ENCODE data around the gene CTIF.

The CTIF gene

DNA sequence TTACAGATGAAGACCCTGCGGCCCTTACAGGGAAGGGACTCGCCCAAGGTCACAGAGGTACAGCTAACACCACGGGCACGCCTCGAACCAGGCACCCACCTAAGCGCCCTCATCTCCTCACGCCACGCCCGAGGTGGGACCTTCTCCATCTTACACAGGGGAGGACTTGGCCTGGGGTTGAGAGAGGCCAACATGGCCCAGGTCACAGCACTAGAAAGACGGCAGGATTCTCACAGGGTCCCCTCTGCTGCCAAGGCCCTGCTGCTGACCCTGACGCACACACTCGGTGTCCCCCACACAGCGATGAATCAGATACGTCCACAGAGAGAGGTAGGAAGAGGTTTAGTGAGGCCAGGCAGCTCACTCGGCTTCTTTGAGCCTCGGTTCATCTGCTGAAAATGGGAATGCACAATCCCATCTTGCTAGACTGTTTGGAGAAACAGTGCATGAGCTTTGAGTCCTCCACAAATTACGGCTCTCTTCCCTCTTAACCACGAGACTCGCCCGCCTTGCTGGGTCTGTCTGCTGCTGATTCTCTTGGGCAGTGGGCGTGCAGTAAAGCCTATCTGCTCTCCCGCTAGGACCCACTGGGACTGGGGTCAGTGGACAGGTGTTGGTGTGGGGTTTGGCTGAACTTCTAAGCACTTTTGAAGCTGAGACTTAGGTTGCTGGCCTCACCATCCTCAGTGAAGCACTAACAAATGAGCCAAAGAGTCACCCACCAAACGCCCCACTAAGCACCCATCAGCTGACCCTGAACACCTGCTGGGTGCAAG lies 332.7 kb downstream of the CTIF start:
- WGBS (ENCODE audit: insufficient coverage), result 95% methylated on average over 20 of the region's 23 CpGs
- no peak overlapping the region for H3K27ac ChIP-seq (ENCODE audit: insufficient read depth in 1 of 2, low read depth in 1 of 2, low read length in 2 of 2, poor library complexity in 1 of 2, severe bottlenecking in 2 of 2)
- CTCF ChIA-PET, result no interaction called here
- peaks cover 2 to 14% (median 4%) of the 10 kb centered on the region in 4 experiments for H3K4me1 ChIP-seq (ENCODE audit: control extremely low read depth in 1 of 4, control insufficient read depth in 4 of 4, insufficient read depth in 4 of 4, low read length in 3 of 4)
- no peaks in the 10 kb centered on the region for H3K27me3 ChIP-seq (replicated peaks in 2 of 5; ENCODE audit: control insufficient read depth in 4 of 5, insufficient read depth in 5 of 5, low read length in 4 of 5)
- no peak for DNase-seq
- no peaks in the 10 kb centered on the region for H3K36me3 ChIP-seq (ENCODE audit: control insufficient read depth in 4 of 4, insufficient read depth in 4 of 4, low read length in 3 of 4)
- POLR2A ChIA-PET, result no interaction called here
- H3K4me3 ChIP-seq (ENCODE audit: control insufficient read depth in 1 of 7, extremely low read depth in 1 of 7, insufficient read depth in 4 of 7, low read depth in 2 of 7, low read length in 6 of 7), result no peak overlapping the region
- no peaks in the 10 kb centered on the region for H3K9me3 ChIP-seq (ENCODE audit: control extremely low read depth in 1 of 5, control insufficient read depth in 4 of 5, insufficient read depth in 2 of 5, low read depth in 1 of 5, low read length in 4 of 5)

DNA sequence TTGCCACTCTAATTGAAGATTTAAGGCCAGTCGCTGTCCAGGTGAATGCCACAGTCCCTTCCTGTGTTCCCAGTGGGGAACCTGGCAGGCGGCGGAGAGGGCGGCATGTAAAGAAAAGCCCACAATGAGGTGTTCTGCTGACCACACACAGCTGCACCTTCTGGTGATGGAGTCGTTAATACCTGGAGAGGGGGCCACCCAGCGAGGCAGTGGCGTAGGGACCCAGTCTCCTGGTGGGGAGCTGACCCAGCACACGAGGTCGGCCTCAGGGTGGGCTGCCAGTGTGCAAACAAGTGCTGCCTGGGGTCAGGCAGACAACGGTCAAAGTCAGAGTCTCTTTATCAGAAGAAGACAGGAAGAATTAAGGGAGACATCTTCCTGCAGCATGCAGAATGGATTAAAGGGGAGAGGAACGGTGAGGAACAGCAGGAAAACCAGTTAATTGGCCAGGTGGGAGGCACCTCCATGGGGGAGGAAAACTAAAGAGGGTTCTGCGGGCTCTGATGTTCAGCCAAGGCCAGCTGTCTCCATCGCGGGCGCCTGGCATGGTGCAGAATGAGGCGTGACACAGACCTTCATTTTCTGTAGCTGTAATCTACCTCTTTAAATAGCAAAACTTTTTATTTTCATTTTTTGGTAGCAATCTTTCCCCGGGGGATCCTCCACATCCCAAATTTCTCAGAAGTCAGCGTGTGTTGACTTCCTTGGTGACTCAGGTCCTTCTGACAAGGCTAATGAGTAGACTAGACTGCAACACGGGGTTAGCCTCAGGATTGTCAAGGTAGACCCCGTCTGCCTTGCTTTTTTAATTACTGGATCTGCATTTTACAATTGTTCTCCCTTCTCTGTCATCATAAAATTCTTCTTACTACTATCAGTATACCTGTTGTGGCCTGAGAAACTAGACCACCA lies 333.7 kb downstream of the CTIF start:
- Histone ChIP-seq H3K27me3 (replicated peaks in 2 of 5; ENCODE audit: control insufficient read depth in 4 of 5, insufficient read depth in 5 of 5, low read length in 4 of 5) (no peaks in the 10 kb centered on the region), H3K27ac (ENCODE audit: insufficient read depth in 1 of 2, low read depth in 1 of 2, low read length in 2 of 2, poor library complexity in 1 of 2, severe bottlenecking in 2 of 2) (no peak overlapping the region), H3K36me3 (ENCODE audit: control insufficient read depth in 4 of 4, insufficient read depth in 4 of 4, low read length in 3 of 4) (no peaks in the 10 kb centered on the region), H3K4me1 (ENCODE audit: control extremely low read depth in 1 of 4, control insufficient read depth in 4 of 4, insufficient read depth in 4 of 4, low read length in 3 of 4) (peaks cover 2 to 14% (median 4%) of the 10 kb centered on the region in 4 experiments), H3K9me3 (ENCODE audit: control extremely low read depth in 1 of 5, control insufficient read depth in 4 of 5, insufficient read depth in 2 of 5, low read depth in 1 of 5, low read length in 4 of 5) (no peaks in the 10 kb centered on the region), H3K4me3 (ENCODE audit: control insufficient read depth in 1 of 7, extremely low read depth in 1 of 7, insufficient read depth in 4 of 7, low read depth in 2 of 7, low read length in 6 of 7) (no peak overlapping the region)
- 89% methylated on average over 15 of the region's 20 CpGs for WGBS (ENCODE audit: insufficient coverage)
- ChIA-PET CTCF (no interaction called here), POLR2A (no interaction called here)
- DNase-seq, result no peak

DNA sequence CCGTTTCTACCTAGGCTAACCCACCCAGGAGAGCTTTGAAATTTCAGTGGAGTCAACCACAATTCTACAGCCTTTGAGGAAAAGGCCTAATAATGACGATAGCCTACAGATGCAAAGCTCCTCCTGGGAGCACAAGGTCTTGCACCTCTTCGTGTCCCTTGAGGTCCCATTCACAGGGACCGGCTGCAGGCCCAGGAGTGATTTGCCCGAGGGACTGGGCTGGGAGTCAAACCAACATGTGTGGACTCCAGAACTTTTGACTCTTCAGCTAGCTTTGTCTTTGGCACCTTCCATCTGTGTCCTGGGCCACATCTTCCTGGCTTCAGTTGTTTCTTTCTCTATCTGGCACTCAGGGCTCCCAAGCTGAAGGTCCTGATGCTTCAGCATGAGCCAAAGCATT lies 335.4 kb downstream of the CTIF start:
- peaks cover 0 to 4% (median 0%) of the 10 kb centered on the region in 5 experiments for H3K27me3 ChIP-seq (replicated peaks in 2 of 5; ENCODE audit: control insufficient read depth in 4 of 5, insufficient read depth in 5 of 5, low read length in 4 of 5)

DNA sequence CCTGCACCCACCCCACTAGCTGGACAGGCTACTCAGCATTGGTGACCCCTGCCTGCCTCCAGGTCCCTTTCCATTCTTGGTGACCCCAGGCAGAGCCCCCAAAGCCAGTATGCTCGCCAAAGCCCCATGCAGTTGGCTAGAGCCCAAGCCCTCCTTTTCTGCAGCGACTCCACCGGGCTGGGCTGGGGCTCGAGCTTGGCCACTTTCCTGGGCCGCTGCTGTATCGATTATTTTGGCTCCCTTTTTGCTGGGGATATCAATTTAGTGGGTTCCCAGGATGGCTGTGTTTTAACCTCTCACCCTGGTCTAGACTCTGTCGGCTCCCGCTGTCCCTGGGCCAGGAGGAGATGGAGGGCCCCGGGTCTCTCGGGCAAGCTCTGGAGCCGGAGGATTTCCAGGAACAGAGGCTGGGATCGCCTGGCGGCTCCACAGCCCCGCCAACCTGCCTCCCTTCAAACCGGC lies 335.9 kb downstream of the CTIF start:
- no peak overlapping the region for H3K4me3 ChIP-seq (ENCODE audit: control insufficient read depth in 1 of 7, extremely low read depth in 1 of 7, insufficient read depth in 4 of 7, low read depth in 2 of 7, low read length in 6 of 7)
- no peak for DNase-seq
- no peak overlapping the region for H3K27ac ChIP-seq (ENCODE audit: insufficient read depth in 1 of 2, low read depth in 1 of 2, low read length in 2 of 2, poor library complexity in 1 of 2, severe bottlenecking in 2 of 2)
- peaks cover 0 to 4% (median 0%) of the 10 kb centered on the region in 5 experiments for H3K27me3 ChIP-seq (replicated peaks in 2 of 5; ENCODE audit: control insufficient read depth in 4 of 5, insufficient read depth in 5 of 5, low read length in 4 of 5)
- POLR2A ChIA-PET, result no interaction called here
- no peaks in the 10 kb centered on the region for H3K9me3 ChIP-seq (ENCODE audit: control extremely low read depth in 1 of 5, control insufficient read depth in 4 of 5, insufficient read depth in 2 of 5, low read depth in 1 of 5, low read length in 4 of 5)
- CTCF ChIA-PET, result interaction anchor here (1.4 to 1.7 kb wide), 3 partner anchors 16 to 66 kb away, joined by 3 read pairs; no protein-coding TSS in a partner anchor
- WGBS (ENCODE audit: insufficient coverage), result 88% methylated on average over 14 of the region's 15 CpGs
- no peaks in the 10 kb centered on the region for H3K36me3 ChIP-seq (ENCODE audit: control insufficient read depth in 4 of 4, insufficient read depth in 4 of 4, low read length in 3 of 4)
- no peaks in the 10 kb centered on the region for H3K4me1 ChIP-seq (ENCODE audit: control extremely low read depth in 1 of 4, control insufficient read depth in 4 of 4, insufficient read depth in 4 of 4, low read length in 3 of 4)

More for the DNA sequence above, 335.4 kb downstream of the CTIF start:
- Histone ChIP-seq H3K27ac (ENCODE audit: insufficient read depth in 1 of 2, low read depth in 1 of 2, low read length in 2 of 2, poor library complexity in 1 of 2, severe bottlenecking in 2 of 2) (no peak overlapping the region), H3K9me3 (ENCODE audit: control extremely low read depth in 1 of 5, control insufficient read depth in 4 of 5, insufficient read depth in 2 of 5, low read depth in 1 of 5, low read length in 4 of 5) (no peaks in the 10 kb centered on the region), H3K4me1 (ENCODE audit: control extremely low read depth in 1 of 4, control insufficient read depth in 4 of 4, insufficient read depth in 4 of 4, low read length in 3 of 4) (peaks cover 0 to 4% (median 2%) of the 10 kb centered on the region in 4 experiments), H3K36me3 (ENCODE audit: control insufficient read depth in 4 of 4, insufficient read depth in 4 of 4, low read length in 3 of 4) (no peaks in the 10 kb centered on the region), H3K4me3 (ENCODE audit: control insufficient read depth in 1 of 7, extremely low read depth in 1 of 7, insufficient read depth in 4 of 7, low read depth in 2 of 7, low read length in 6 of 7) (no peak overlapping the region)
- whole genome bisulfite sequencing (ENCODE audit: insufficient coverage), result 95% methylated on average over 5 of the region's 5 CpGs
- POLR2A ChIA-PET, result no interaction called here
- no peak for DNase-seq
- CTCF ChIA-PET, result interaction anchor here (1.4 to 1.7 kb wide), 3 partner anchors 17 to 65 kb away, joined by 3 read pairs; no protein-coding TSS in a partner anchor

DNA sequence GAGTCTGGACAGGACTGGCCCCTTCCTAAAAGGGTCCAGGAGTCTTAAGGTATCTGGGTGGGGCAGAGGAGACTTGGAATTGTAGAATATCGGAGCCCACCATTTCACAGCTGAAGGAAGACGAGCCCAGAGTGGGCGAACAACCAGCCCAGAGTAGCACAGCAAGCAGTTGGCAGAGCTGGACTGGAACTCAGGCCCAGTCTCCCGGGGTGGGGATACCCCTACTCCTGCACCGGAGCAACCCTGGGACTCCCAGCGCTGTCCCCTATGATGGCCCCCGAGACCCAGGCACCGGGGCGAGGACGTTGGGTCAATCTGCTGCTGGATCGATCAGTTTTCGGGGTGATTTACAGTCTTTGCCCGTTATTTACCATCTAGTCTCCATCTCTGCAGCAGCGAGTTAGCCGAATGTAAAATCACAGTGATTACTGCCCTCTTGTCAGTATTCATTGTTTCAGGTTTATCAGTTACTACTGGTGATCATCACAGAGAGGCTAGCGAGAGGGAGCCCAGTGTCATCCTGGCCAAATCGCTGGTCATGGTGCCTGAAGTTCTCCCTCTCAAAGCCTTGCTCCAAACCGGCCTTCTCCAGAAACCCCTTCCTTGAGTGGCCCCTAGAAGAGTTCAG lies 336.6 kb downstream of the CTIF start:
- ChIA-PET POLR2A (no interaction called here), CTCF (interaction anchor here (1.4 to 1.7 kb wide), 2 partner anchors 16 to 54 kb away, joined by 3 read pairs; no protein-coding TSS in a partner anchor)
- Histone ChIP-seq H3K4me3 (ENCODE audit: control insufficient read depth in 1 of 7, extremely low read depth in 1 of 7, insufficient read depth in 4 of 7, low read depth in 2 of 7, low read length in 6 of 7) (no peak overlapping the region), H3K36me3 (ENCODE audit: control insufficient read depth in 4 of 4, insufficient read depth in 4 of 4, low read length in 3 of 4) (no peaks in the 10 kb centered on the region), H3K9me3 (ENCODE audit: control extremely low read depth in 1 of 5, control insufficient read depth in 4 of 5, insufficient read depth in 2 of 5, low read depth in 1 of 5, low read length in 4 of 5) (no peaks in the 10 kb centered on the region), H3K27ac (ENCODE audit: insufficient read depth in 1 of 2, low read depth in 1 of 2, low read length in 2 of 2, poor library complexity in 1 of 2, severe bottlenecking in 2 of 2) (no peak overlapping the region), H3K27me3 (replicated peaks in 2 of 5; ENCODE audit: control insufficient read depth in 4 of 5, insufficient read depth in 5 of 5, low read length in 4 of 5) (peaks cover 0 to 4% (median 0%) of the 10 kb centered on the region in 5 experiments), H3K4me1 (ENCODE audit: control extremely low read depth in 1 of 4, control insufficient read depth in 4 of 4, insufficient read depth in 4 of 4, low read length in 3 of 4) (peaks cover 0 to 3% (median 0%) of the 10 kb centered on the region in 4 experiments)
- DNase-seq, result no peak
- 89% methylated on average over 18 of the region's 18 CpGs for WGBS (ENCODE audit: insufficient coverage)

DNA sequence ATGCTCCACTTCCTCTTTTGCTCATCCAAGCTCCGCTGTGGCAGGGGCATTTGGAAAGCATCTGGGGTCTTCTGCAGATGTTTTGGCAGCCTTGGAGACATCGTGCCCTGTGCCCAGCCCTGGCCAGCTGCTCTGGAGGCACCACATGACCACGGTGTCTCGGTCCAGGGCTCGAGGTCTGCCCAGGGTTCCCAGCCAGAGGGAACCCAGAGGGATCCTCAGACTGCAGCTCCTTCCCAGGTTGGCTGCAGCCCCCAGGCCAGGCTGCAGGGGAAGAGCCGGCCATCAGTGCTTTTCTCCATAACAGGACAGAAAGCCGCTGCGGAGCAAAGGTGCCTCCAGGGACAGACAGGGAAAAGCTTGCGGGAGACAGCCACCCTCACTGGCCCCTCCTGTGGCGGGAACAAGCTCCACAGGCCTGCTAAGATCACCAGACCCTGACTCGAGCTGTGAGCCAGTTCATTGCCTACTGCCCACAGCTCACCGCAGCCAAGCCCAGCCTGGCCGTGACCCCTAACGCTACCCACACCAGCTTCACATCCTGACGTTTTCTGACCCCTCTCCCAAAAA lies 337.2 kb downstream of the CTIF start:
- Histone ChIP-seq H3K36me3 (ENCODE audit: control insufficient read depth in 4 of 4, insufficient read depth in 4 of 4, low read length in 3 of 4) (no peaks in the 10 kb centered on the region), H3K4me1 (ENCODE audit: control extremely low read depth in 1 of 4, control insufficient read depth in 4 of 4, insufficient read depth in 4 of 4, low read length in 3 of 4) (peaks cover 0 to 4% (median 0%) of the 10 kb centered on the region in 4 experiments), H3K9me3 (ENCODE audit: control extremely low read depth in 1 of 5, control insufficient read depth in 4 of 5, insufficient read depth in 2 of 5, low read depth in 1 of 5, low read length in 4 of 5) (no peaks in the 10 kb centered on the region), H3K4me3 (ENCODE audit: control insufficient read depth in 1 of 7, extremely low read depth in 1 of 7, insufficient read depth in 4 of 7, low read depth in 2 of 7, low read length in 6 of 7) (no peak overlapping the region), H3K27me3 (replicated peaks in 2 of 5; ENCODE audit: control insufficient read depth in 4 of 5, insufficient read depth in 5 of 5, low read length in 4 of 5) (peaks cover 0 to 4% (median 0%) of the 10 kb centered on the region in 5 experiments), H3K27ac (ENCODE audit: insufficient read depth in 1 of 2, low read depth in 1 of 2, low read length in 2 of 2, poor library complexity in 1 of 2, severe bottlenecking in 2 of 2) (no peak overlapping the region)
- ChIA-PET CTCF (interaction anchor here (2.1 kb wide), 1 partner anchor 98 kb away, joined by 6 read pairs; no protein-coding TSS in a partner anchor), POLR2A (no interaction called here)
- peak in 2 of 3 donors; percentile 41 to 48 for DNase-seq
- 83% methylated on average over 13 of the region's 15 CpGs for WGBS (ENCODE audit: insufficient coverage)
